Central memory CD4-positive, alpha-beta T cell (primary cell): ENCODE data around the gene CDAN1.
"Not testable (repeated sequence)": the region's sequence is repeated elsewhere in the genome, so short reads cannot be mapped to it uniquely, and the experiment has no call there.

ENCODE experiments used
- DNase-seq: peaks from one replicate; pipeline ENCODE4 v3.0.0; 2022
- total RNA-seq, 3 experiments: gene quantifications; one replicate each; lab custom pipeline; 2026; lab: John Stamatoyannopoulos, UW

The CDAN1 gene
- total RNA-seq: 29.6 to 42.4 (median 38.6) reads per million in 3 experiments

- peak; percentile 85 for DNase-seq
These were observed at the start of gene CDAN1 for GRCh38 chr15:42736793-42737528. TSS of gene CDAN1 (minus strand) at chr15:42737128. CDS start at chr15:42737102, 26 bp downstream.

GRCh38 chr15:42785569-42785968, 48.6 kb upstream of the CDAN1 start:
- no peak for DNase-seq

GRCh38 chr15:42784705-42785104, 47.8 kb upstream of the CDAN1 start:
- no peak for DNase-seq

GRCh38 chr15:42782716-42783115, 45.8 kb upstream of the CDAN1 start:
- no peak for DNase-seq

- no peak for DNase-seq
These were observed 38.5 kb upstream of the CDAN1 start for GRCh38 chr15:42775416-42775815.

- no peak for DNase-seq
These were observed 36.0 kb upstream of the CDAN1 start for GRCh38 chr15:42772901-42773300.

- DNase-seq: no peak
These were observed 35.2 kb upstream of the CDAN1 start for GRCh38 chr15:42772144-42772543.

- not testable (repeated sequence) for DNase-seq
These were observed 29.2 kb upstream of the CDAN1 start for GRCh38 chr15:42766109-42766508.

GRCh38 chr15:42764154-42764731, 27.3 kb upstream of the CDAN1 start:
- DNase-seq: not testable (repeated sequence)

GRCh38 chr15:42761813-42762212, 24.9 kb upstream of the CDAN1 start:
- DNase-seq: not testable (repeated sequence)

GRCh38 chr15:42760759-42761158, 23.8 kb upstream of the CDAN1 start:
- no peak for DNase-seq

- no peak for DNase-seq
These were observed 22.2 kb upstream of the CDAN1 start for GRCh38 chr15:42759093-42759492.

- no peak for DNase-seq
These were observed 13.4 kb upstream of the CDAN1 start for GRCh38 chr15:42750306-42750705.

- DNase-seq: no peak
These were observed 12.3 kb upstream of the CDAN1 start for GRCh38 chr15:42749266-42749665.

- DNase-seq: no peak
These were observed 7.3 kb upstream of the CDAN1 start for GRCh38 chr15:42744195-42744594.

GRCh38 chr15:42742149-42742548, 5.2 kb upstream of the CDAN1 start:
- DNase-seq: no peak

- DNase-seq: no peak
These were observed 4.8 kb upstream of the CDAN1 start for GRCh38 chr15:42741710-42742109.

- no peak for DNase-seq
These were observed 801 bp upstream of the CDAN1 start for GRCh38 chr15:42737529-42738328.

GRCh38 chr15:42736178-42736792, 643 bp downstream of the CDAN1 start:
- DNase-seq: no peak

- DNase-seq: no peak
These were observed 1.4 kb downstream of the CDAN1 start for GRCh38 chr15:42735382-42736165.

- DNase-seq: no peak
These were observed 2.8 kb downstream of the CDAN1 start for GRCh38 chr15:42734076-42734672.

GRCh38 chr15:42733027-42733426, 3.9 kb downstream of the CDAN1 start:
- DNase-seq: no peak
